ENCODE data around the gene CCDC171.

GRCh38 chr9:15967068-15967467 is 414.2 kb downstream of the CCDC171 start:
- TF ChIP-seq POLR2A (IDR thresholded peaks at IDR 0.05; ENCODE audit: low read depth, low read length): no peak
- TF ChIP-seq POLR2AphosphoS5 (IDR thresholded peaks at IDR 0.05; ENCODE audit: low read depth, low read length): no peak
